Raji (cell line): Measurements from ENCODE around the gene MC3R.

Experiments used
- POLR2A ChIP-seq: IDR thresholded peaks from 2 replicates; pipeline ENCODE4 v1.6.1; 2011; ENCODE audit warnings: low read depth, low read length, control low read depth; ENCODE audit not compliant: insufficient read depth

Gene MC3R

GRCh38 chr20:56247954-56248782 is at the start of gene MC3R:
Gene MC3R, plus strand, starts transcription at chr20:56248732. Its CDS starts 112 bp downstream, at chr20:56248844.
- TF ChIP-seq POLR2A = no peak

GRCh38 chr20:56200456-56200855 is 48.1 kb upstream of the MC3R start:
- TF ChIP-seq POLR2A = no peak

GRCh38 chr20:56202493-56203077 is 45.9 kb upstream of the MC3R start:
- TF ChIP-seq POLR2A = no peak

- TF ChIP-seq POLR2A = no peak
Observed at GRCh38 chr20:56204206-56204605, 44.3 kb upstream of the MC3R start.

GRCh38 chr20:56205346-56205745 is 43.2 kb upstream of the MC3R start:
- no peak for TF ChIP-seq POLR2A

GRCh38 chr20:56207656-56208055 is 40.9 kb upstream of the MC3R start:
- TF ChIP-seq POLR2A = no peak

GRCh38 chr20:56208121-56208520 is 40.4 kb upstream of the MC3R start:
- no peak for TF ChIP-seq POLR2A

- no peak for TF ChIP-seq POLR2A
Observed at GRCh38 chr20:56211051-56211450, 37.5 kb upstream of the MC3R start.

GRCh38 chr20:56212091-56212490 is 36.4 kb upstream of the MC3R start:
- no peak for TF ChIP-seq POLR2A

GRCh38 chr20:56213321-56213720 is 35.2 kb upstream of the MC3R start:
- no peak for TF ChIP-seq POLR2A

GRCh38 chr20:56215115-56215514 is 33.4 kb upstream of the MC3R start:
- no peak for TF ChIP-seq POLR2A

- no peak for TF ChIP-seq POLR2A
Observed at GRCh38 chr20:56217829-56218228, 30.7 kb upstream of the MC3R start.

- no peak for TF ChIP-seq POLR2A
Observed at GRCh38 chr20:56222201-56222600, 26.3 kb upstream of the MC3R start.

GRCh38 chr20:56222945-56223344 is 25.6 kb upstream of the MC3R start:
- TF ChIP-seq POLR2A = no peak

- no peak for TF ChIP-seq POLR2A
Observed at GRCh38 chr20:56223352-56223751, 25.2 kb upstream of the MC3R start.

- TF ChIP-seq POLR2A = no peak
Observed at GRCh38 chr20:56228021-56228420, 20.5 kb upstream of the MC3R start.
